ENCODE results near the gene ANKRD34A.

- TF ChIP-seq POLR2A (IDR thresholded peaks at IDR 0.05): peak; percentile 98
- peak in 2 of 4 experiments; percentile 25 to 40 for TF ChIP-seq CTCF (IDR thresholded peaks at IDR 0.05)
- TF ChIP-seq POLR2AphosphoS5 (IDR thresholded peaks at IDR 0.05): peak; percentile 100
These were observed at the start of gene ANKRD34A, which contains the start of gene POLR3GL for GRCh38 chr1:145964328-145965118.
